Subcutaneous adipose tissue (tissue), 4 donors: ENCODE data around the gene AATF. TPM values are rescaled to one million over a fixed set of nuclear protein-coding genes. Genes with fewer than 3 reads are reported as not detected.

Experiments
- total RNA-seq, 4 donors: library from RNA; depleted of rRNA; stranded (reverse); fragments of >200 nt; gene quantifications; one replicate each; pipeline ENCODE4 v1.1.0, GENCODE V29; 2016
- TF ChIP-seq, protein P1 (sequence below): fragments of 450-650 bp; IDR thresholded peaks from one replicate; pipeline ENCODE4 v1.5.1; 2016; ENCODE audit warnings: low read depth, mild to moderate bottlenecking, control low read depth, antibody characterized with exemption, moderate library complexity

The AATF gene
- total RNA-seq, 4 donors from 2014 or later, result 25.3 to 38.3 (median 29.1) TPM

DNA sequence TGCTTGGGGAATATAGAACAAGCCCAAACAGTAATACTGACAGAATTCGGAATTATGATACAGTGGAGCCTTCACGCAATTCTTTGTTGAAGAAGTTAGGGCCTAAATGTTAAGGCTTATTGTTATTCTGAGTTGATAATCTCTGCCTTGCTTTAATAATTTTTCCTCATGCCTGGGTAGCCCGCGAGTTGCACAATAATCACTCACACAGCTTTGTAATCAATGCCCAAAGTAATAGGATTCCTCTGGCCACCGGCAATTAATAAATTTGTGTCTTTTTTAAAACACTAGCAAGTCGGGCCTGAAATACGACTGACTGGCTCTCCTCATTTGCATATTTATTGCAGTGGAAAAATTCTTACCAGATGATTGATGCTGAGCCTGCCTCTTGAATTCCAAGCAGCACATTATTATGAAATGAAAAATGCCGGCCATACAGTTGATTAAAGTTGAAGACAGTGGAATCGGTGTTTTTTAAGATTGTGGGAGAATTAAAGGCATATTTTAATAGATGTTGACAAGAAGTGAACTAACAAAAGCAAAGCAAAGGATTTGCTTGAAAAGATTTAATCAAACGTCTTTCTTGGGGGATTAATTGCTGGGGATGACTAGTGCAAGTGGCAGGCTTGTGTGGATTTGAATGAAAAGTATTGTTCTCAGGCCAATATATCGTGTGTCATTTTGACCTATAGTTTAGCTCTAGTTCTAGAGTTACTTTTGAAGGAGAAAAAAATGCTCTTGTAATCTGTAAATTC is 30.2 kb downstream of the AATF start:
- TF ChIP-seq, protein P1, sequence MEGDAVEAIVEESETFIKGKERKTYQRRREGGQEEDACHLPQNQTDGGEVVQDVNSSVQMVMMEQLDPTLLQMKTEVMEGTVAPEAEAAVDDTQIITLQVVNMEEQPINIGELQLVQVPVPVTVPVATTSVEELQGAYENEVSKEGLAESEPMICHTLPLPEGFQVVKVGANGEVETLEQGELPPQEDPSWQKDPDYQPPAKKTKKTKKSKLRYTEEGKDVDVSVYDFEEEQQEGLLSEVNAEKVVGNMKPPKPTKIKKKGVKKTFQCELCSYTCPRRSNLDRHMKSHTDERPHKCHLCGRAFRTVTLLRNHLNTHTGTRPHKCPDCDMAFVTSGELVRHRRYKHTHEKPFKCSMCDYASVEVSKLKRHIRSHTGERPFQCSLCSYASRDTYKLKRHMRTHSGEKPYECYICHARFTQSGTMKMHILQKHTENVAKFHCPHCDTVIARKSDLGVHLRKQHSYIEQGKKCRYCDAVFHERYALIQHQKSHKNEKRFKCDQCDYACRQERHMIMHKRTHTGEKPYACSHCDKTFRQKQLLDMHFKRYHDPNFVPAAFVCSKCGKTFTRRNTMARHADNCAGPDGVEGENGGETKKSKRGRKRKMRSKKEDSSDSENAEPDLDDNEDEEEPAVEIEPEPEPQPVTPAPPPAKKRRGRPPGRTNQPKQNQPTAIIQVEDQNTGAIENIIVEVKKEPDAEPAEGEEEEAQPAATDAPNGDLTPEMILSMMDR, result no peak

DNA sequence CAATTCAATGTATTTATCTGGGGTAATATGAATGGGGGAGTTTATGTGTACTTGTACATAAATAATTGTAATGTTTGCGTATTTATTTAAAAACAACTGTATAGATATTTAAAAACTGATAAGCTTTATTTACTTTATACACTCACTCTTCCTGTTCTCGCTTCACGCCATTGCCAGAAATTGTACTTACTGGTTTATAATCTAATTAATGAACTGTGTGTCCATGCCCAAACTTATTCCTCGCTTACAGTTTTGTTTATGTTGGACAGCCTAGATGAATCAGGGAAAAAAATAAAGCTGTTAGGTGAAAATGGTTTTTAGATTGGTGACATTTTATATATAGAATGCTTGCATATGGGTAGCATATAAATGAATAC is 30.8 kb downstream of the AATF start:
- TF ChIP-seq, protein P1, result no peak

DNA sequence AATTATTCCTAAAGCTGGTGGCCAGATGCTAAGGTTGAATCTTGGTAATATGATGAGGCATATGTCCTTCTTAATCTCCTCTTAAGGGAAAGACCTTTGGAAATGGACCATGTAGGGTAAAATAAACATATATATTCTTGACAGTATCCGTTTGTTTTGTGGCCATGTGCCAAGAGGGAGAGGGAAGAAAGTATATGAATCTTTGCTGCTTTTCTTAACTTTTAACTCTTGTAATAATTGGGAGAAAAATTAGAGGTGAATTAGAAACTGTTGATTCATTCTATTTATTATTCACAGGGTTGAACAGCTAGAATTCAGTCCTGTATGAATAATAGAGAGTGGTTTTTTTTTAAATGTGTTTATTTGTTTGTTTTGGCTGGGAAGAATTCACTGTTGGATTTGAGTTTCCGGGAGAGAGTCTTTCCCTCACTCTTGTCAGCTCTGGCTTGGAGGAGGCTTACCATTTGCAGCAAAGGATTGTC is 31.6 kb downstream of the AATF start:
- TF ChIP-seq, protein P1, result no peak

DNA sequence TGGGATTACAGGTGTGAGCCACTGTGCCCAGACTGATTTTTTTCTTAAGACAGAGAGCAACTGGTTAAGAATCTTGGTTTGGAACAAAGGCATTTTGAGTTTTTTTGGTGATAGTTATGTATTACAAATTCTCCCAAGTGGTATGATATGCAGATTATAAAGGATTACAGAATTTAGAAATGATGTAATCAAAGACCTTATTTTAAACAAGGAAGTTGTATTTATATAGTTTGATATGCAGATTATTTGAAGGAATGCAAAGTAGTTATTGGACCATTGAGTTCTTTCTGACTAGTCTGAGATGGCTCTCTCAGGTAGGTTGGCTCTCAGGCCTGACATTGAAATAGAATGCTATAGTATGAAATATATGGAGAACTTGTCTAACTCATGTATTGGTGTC is 34.9 kb downstream of the AATF start:
- TF ChIP-seq, protein P1, result no peak

DNA sequence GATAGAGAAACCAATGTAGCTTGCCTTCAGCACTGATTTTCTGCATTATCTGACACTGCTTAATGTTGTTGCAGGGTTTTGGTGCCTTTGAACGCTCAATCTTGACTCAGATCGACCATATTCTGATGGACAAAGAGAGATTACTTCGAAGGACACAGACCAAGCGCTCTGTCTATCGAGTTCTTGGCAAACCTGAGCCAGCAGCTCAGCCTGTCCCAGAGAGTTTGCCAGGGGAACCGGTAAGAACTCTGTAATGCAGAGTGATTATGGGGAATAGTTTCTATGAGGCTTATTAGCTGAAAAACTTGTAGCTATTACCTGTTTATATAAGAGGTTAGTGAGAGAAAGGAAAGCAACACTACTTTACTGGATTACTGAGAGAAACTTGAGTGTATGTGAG is 40.4 kb downstream of the AATF start:
- TF ChIP-seq, protein P1, result no peak

DNA sequence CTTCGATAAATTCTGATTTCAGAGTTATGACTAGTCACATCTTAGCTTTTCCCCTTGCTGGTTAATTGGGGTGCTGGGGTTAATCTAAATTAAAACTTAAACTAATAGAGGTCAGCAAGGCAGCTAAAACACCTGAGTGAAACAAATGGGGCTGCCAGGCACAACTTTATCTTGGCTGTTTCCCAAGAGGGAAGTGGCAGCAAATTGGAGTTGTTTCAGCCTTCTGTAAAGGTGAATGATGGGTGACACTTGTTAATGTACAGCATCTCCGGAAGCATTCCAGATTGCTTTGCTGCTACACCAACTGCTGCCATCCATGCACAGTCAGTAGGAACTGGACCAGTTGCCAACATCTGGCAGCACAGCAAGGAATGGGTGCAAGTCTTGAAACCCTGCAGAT is 43.9 kb downstream of the AATF start:
- TF ChIP-seq, protein P1, result no peak

DNA sequence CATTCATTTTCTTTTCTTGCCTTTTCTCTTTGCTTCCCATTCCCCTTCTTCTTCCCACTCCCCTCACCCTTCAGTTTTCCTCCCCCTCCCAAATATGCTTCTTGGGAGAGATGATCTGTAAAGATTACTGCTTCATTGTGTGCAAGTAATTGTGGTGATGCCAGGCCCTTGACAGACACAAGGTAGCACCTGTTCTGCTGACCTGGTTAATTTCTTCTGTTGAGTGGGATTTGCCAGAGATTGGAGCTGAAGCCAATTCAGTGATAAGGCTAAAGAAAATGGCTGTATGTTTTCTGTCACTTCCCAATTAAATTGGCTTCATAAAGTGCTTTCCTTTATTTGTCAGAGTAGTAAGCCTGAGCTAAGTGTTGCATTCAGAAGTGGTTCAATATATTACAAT is 44.5 kb downstream of the AATF start:
- TF ChIP-seq, protein P1, result no peak
